ENCODE measurements around the gene CARD6.
"Not testable (repeated sequence)": the region's sequence is repeated elsewhere in the genome, so short reads cannot be mapped to it uniquely, and the experiment has no call there.

The CARD6 gene

DNA sequence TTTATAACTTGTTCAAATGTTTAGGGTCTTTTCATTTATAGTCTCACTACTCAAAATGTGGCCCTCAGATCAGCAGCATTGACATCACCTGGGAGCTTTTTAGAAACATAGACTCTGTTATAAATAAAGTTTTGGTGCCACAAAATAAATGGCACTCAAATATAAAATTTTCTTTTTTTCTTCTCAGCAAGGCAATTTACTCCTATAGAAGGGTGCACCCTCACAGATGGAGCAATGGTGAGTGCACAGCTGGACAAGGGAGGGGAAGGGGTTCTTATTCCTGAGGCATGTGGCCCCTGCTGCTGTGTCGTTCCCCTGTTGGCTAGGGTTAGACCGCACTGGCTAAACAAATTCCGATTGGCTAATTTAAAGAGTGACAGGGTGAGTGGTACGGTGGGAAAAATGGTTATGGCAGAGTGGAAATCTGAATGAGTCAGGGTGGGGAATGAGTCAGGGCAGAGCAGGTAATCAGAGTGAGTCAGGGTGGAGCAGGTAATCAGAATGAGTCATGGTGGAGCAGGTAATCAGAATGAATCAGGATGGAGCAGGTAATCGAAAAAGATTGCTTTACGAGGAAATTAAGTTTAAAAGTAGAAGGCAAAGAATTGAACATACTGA lies 36.3 kb downstream of the CARD6 start:
- FAIRE-seq: no peak

GRCh38 chr5:40879163-40879942 lies 38.2 kb downstream of the CARD6 start:
- peak; percentile 96 for FAIRE-seq

DNA sequence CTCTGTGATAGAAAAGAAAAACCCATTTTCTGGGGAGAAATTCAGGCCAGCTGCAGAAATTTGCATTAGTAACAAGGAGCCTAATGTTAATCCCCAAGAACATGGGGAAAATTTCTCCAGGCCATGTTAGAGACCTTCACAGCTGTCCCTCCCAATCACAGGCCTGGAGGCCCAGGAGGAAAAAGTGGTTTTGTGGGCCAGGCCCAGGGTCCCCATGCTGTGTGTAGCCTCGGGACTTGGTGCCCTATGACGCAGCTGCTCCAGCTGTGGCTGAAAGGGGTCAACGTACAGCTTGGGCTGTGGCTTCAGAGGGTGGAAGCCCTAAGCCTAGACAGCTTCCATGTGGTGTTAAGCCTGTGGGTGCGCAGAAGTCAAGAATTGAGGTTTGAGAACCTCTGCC lies 41.1 kb downstream of the CARD6 start:
- FAIRE-seq: no peak

GRCh38 chr5:40883051-40883450 lies 41.9 kb downstream of the CARD6 start:
- FAIRE-seq: not testable (repeated sequence)

DNA sequence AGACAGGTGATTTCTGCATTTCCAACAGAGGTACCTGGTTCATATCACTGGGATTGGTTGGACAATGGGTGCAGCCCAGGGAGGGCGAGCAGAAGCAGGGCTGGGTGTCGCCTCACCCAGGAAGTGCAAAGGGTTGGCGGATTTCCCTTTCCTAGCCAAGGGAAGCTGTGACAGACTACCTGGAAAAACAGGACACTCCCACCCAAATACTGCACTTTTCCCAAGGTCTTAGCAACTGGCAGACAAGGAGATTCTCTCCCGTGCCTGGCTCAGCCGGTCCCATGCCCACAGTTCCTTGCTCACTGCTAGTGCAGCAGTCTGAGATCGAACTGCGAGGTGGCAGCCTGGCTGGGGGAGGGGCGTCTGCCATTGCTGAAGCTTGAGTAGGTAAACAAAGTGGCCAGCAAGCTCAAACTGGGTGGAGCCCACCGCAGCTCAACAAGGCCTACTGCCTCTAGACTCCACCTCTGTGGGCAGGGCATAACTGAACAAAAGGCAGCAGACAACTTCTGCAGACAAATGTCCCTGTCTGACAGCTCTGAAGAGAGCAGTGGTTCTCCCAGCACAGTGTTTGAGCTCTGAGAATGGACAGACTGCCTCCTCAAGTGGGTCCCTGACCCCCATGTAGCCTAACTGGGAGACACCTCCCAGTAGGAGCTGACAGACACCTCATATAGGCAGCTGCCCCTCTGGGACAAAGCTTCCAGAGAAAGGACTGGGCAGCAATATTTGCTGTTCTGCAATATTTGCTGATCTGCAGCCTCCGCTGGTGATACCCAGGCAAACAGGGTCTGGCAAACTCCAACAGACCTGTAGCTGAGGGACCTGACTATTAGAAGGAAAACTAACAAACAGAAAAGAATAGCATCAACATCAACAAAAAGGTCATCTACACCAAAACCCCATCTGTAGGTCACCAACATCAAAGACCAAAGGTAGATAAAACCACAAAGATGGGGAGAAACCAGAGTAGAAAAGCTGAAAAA lies 54.6 kb downstream of the CARD6 start:
- FAIRE-seq: not testable (repeated sequence)

DNA sequence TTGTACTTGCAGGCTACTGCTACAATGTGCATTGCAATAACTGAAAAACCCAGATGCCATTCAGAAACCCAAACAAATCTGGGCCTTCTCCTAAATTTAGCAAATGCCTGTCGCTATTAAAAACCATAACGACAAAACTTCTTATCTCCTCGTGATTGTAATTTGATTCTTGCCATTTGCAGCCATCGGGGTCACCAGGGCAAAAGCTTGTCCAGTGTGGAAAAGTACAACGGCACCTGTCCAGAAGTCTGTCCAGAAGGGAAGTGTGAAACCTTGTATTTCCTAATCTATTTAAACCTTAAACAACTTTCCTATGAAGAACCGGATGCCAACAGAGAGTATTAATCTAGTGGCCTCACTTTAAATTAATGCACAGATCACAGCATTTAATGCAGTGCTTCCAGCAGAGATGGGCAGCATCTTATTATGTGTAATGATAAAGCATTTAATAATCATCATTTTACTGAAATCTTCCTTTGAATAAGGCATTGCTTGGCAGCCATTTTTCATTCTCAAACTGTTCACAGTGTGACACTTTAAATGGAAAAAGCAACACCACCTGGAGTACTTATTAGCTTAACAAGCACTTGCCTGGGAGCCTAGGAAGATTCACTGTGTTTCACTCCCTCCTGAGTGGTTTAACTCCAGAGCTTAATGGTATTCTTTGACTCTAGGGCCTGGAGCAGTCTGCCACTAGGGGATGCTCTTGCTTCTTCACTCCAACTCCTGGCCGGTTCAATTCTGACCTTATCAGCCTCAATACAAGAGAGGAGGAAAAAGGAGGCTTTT lies 63.2 kb downstream of the CARD6 start:
- no peak for FAIRE-seq

GRCh38 chr5:40904994-40905306 lies 63.8 kb downstream of the CARD6 start:
- no peak for FAIRE-seq

DNA sequence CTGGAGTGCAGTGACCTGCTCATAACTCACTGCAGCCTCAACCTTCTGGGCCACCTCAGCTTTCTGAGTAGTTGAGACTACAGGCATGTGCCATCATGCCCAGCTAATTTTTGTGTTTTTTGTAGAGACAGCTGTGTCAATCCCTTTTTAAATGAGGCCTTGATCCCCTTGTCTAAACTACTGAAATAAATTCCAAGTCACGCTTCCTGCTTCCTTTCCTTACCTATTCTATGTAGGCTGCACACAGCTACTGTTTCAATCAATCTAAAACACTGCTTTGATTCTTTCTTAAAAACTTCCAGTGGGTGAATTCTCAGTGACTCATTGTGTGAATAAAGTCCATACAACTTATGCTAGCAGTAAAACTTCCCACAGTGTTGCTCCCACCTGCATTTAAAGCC lies 65.2 kb downstream of the CARD6 start:
- no peak for FAIRE-seq

DNA sequence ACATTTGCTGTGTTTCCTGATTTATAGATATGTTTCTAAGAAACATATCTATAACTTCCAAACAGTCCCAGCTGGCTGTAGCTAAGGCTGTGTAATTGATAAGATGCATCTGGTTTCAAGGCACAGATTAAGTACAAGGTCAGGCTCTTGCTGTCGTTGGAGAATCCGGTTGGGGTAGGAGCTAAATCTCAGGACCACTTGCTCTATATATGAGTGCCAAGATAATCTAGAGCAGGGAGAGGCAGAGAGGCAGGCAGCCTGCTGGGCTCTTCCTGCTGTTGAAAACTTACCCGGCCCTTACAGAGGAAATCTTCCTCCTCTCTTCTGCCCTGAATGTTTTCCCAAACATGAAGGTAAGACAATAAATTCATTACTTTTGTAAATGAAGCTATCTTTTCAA lies 68.1 kb downstream of the CARD6 start, which contains the start of gene C7:
TSS of gene C7 (plus strand) at position 234 of the 400 bp plus-strand sequence. CDS start at position 348, 114 bp downstream.
- no peak for FAIRE-seq

GRCh38 chr5:40909723-40910122 lies 68.6 kb downstream of the CARD6 start:
- FAIRE-seq: no peak

Data from G401.6 (cell line).